Trophoblast cell (in vitro differentiated cells and primary cell): ENCODE data around the gene DTNBP1.

Experiments
- DNase-seq, 2 donors: peaks; one replicate each; pipeline ENCODE4 v3.0.0-alpha.2; 2016
- H2AFZ ChIP-seq: 2 replicates; pipeline ENCODE4 v1.6.1; 2013; ENCODE audit warnings: low read length, moderate library complexity, mild to moderate bottlenecking; ENCODE audit not compliant: insufficient read depth, poor library complexity
- H2AK5ac ChIP-seq: 2 replicates; pipeline ENCODE4 v1.6.1; 2013; ENCODE audit warnings: mild to moderate bottlenecking, low read length
- H2BK120ac ChIP-seq: 2 replicates; pipeline ENCODE4 v1.6.1; 2013; ENCODE audit warnings: low read length, mild to moderate bottlenecking, moderate library complexity; ENCODE audit not compliant: insufficient read depth, poor library complexity
- H2BK12ac ChIP-seq: 2 replicates; pipeline ENCODE4 v1.6.1; 2013; ENCODE audit warnings: mild to moderate bottlenecking, low read length, moderate library complexity
- H2BK5ac ChIP-seq: 2 replicates; pipeline ENCODE4 v1.6.1; 2013; ENCODE audit warnings: low read length, low read depth, moderate library complexity, mild to moderate bottlenecking; ENCODE audit not compliant: poor library complexity
- H3K14ac ChIP-seq: 2 replicates; pipeline ENCODE4 v1.6.1; 2013; ENCODE audit warnings: mild to moderate bottlenecking, low read length
- H3K18ac ChIP-seq: 2 replicates; pipeline ENCODE4 v1.6.1; 2013; ENCODE audit warnings: mild to moderate bottlenecking, low read length
- H3K23ac ChIP-seq: 2 replicates; pipeline ENCODE4 v1.6.1; 2013; ENCODE audit warnings: low read length
- H3K27ac ChIP-seq: 2 replicates; pipeline ENCODE4 v1.5.1; 2013; ENCODE audit warnings: low read depth, mild to moderate bottlenecking, inconsistent platforms, low read length, moderate library complexity
- H3K27me3 ChIP-seq: 2 replicates; pipeline ENCODE4 v1.6.1; 2013; ENCODE audit warnings: inconsistent platforms, mild to moderate bottlenecking, low read length, moderate library complexity; ENCODE audit not compliant: insufficient read depth
- H3K36me3 ChIP-seq, 2 experiments: 1 replicate in 1 of 2; 2 replicates in 1 of 2; pipeline ENCODE4 v1.6.1; 2013; ENCODE audit warnings: low read length in 2 of 2, mild to moderate bottlenecking in 2 of 2, moderate library complexity in 1 of 2; ENCODE audit not compliant: insufficient read depth in 2 of 2, control insufficient read depth in 1 of 2
- H3K4ac ChIP-seq: 2 replicates; pipeline ENCODE4 v1.6.1; 2013; ENCODE audit warnings: low read depth, mild to moderate bottlenecking, low read length, moderate library complexity
- H3K4me1 ChIP-seq, 2 experiments: 1 replicate in 1 of 2; 2 replicates in 1 of 2; pipeline ENCODE4 v1.6.1; 2013; ENCODE audit warnings: low read length in 2 of 2, mild to moderate bottlenecking in 2 of 2, moderate library complexity in 1 of 2; ENCODE audit not compliant: insufficient read depth in 2 of 2, control insufficient read depth in 1 of 2
- H3K4me2 ChIP-seq: 2 replicates; pipeline ENCODE4 v1.6.1; 2013; ENCODE audit warnings: inconsistent platforms, mild to moderate bottlenecking, low read length, moderate library complexity
- H3K4me3 ChIP-seq: 2 replicates; pipeline ENCODE4 v1.5.1; 2013; ENCODE audit warnings: mild to moderate bottlenecking, low read depth, low read length, inconsistent platforms
- H3K79me1 ChIP-seq: one replicate; pipeline ENCODE4 v1.6.1; 2013; ENCODE audit warnings: low read length
- H3K79me2 ChIP-seq: 2 replicates; pipeline ENCODE4 v1.6.1; 2013; ENCODE audit warnings: low read length, mild to moderate bottlenecking; ENCODE audit not compliant: control insufficient read depth, insufficient read depth, poor library complexity
- H3K9ac ChIP-seq: 2 replicates; pipeline ENCODE4 v1.6.1; 2013; ENCODE audit warnings: mild to moderate bottlenecking, low read length
- H3K9me3 ChIP-seq: 2 replicates; pipeline ENCODE4 v1.6.1; 2013; ENCODE audit warnings: low read depth, mild to moderate bottlenecking, control low read depth, inconsistent platforms, low read length; ENCODE audit not compliant: insufficient read depth
- H4K12ac ChIP-seq: 2 replicates; pipeline ENCODE4 v1.6.1; 2013; ENCODE audit warnings: low read depth, mild to moderate bottlenecking, low read length, moderate library complexity
- H4K8ac ChIP-seq: 2 replicates; pipeline ENCODE4 v1.6.1; 2013; ENCODE audit warnings: low read depth, mild to moderate bottlenecking, low read length, moderate library complexity
- H4K91ac ChIP-seq: one replicate; pipeline ENCODE4 v1.6.1; 2013; ENCODE audit warnings: low read depth, mild to moderate bottlenecking, low read length, moderate library complexity
- WGBS: extraction: QIAGEN DNeasy Blood & Tissue Kit; methylation state at CpG from one replicate; pipeline ENCODE4 v1.1.7; 2013; ENCODE audit warnings: missing lambda C conversion rate; ENCODE audit not compliant: insufficient read length, insufficient coverage; ENCODE audit errors: extremely low coverage; 5-methylcytosine and 5-hydroxymethylcytosine counted together

Gene DTNBP1

DNA sequence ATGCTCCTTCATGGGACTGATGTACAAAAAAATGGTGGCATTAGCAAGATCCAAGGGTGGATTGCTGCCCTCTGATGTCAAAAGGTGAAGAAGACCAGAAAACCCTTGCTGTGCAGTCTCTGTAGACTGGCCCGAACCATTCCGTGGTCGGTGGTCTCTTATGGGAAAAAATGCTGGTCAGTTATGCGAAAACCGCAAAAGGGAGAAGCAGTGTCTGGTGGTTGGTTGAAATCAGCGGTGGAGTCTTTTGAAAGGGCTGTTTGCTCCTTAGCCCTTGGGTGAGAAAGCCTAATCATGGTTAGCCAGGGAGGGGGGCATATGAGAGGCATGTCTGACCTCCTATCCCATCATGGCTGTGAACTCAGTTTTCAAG, 108.1 kb downstream of the DTNBP1 start:
- H2BK120ac ChIP-seq: peak overlapping the region; percentile 71
- no peak overlapping the region for H3K27ac ChIP-seq
- peak overlapping the region; percentile 72 for H3K18ac ChIP-seq
- H3K4me2 ChIP-seq: no peak overlapping the region
- H4K8ac ChIP-seq: peak overlapping the region; percentile 9
- peak overlapping the region; percentile 85 for H2BK12ac ChIP-seq
- no peaks in the 10 kb centered on the region for H3K36me3 ChIP-seq
- H3K4me1 ChIP-seq: peaks cover 15 to 24% of the 10 kb centered on the region in 2 experiments
- no peaks in the 10 kb centered on the region for H3K79me2 ChIP-seq
- H3K79me1 ChIP-seq: peaks cover 11% of the 10 kb centered on the region
- peak overlapping the region; percentile 90 for H2AK5ac ChIP-seq
- H3K14ac ChIP-seq: peak overlapping the region; percentile 31
- H3K4me3 ChIP-seq: no peak overlapping the region
- H3K9ac ChIP-seq: no peak overlapping the region
- WGBS: no CpG with 5 or more reads among the region's 6 CpGs
- no peaks in the 10 kb centered on the region for H3K9me3 ChIP-seq
- H2BK5ac ChIP-seq: peak overlapping the region; percentile 61
- H3K27me3 ChIP-seq: no peaks in the 10 kb centered on the region
- no peak for DNase-seq
- no peak overlapping the region for H3K23ac ChIP-seq
- H3K4ac ChIP-seq: no peak overlapping the region
- H2AFZ ChIP-seq: no peak overlapping the region
- H4K91ac ChIP-seq: peak overlapping the region; percentile 54
- H4K12ac ChIP-seq: no peak overlapping the region

DNA sequence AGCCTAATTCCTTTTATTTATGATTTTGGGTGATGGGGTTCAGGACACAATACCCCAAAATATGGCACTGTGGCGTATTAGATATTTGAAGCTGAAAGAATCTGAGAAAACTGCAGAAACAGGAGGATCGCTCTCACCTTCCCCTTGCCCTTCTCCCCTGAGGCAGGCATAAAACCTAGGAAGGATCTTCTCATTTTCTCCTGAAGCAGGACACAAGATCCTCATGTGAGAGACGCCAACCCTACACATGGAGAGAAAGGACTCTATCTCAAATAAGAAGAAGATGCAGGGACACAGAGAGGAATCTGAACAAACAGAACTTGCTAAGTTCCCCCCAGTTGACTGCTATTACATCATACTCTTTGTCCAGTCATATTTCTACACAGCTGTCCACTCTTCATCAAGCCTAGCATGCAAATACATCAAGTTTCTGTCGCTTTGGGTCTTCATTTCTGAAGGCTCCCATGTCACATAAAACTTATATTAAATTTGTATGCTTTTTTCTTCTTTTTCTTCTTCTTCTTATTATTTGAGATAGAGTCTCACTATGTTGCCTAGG, 109.0 kb downstream of the DTNBP1 start:
- Histone ChIP-seq H3K79me2 (no peaks in the 10 kb centered on the region), H3K4ac (no peak overlapping the region), H2BK12ac (no peak overlapping the region), H3K9ac (no peak overlapping the region), H3K79me1 (peaks cover 11% of the 10 kb centered on the region), H3K27me3 (no peaks in the 10 kb centered on the region), H2AK5ac (no peak overlapping the region), H2AFZ (no peak overlapping the region), H4K12ac (no peak overlapping the region), H3K4me3 (no peak overlapping the region), H3K4me1 (peaks cover 15 to 24% of the 10 kb centered on the region in 2 experiments), H3K27ac (no peak overlapping the region), H3K18ac (no peak overlapping the region), H4K91ac (no peak overlapping the region), H3K23ac (no peak overlapping the region), H2BK5ac (no peak overlapping the region), H3K36me3 (no peaks in the 10 kb centered on the region), H4K8ac (no peak overlapping the region), H2BK120ac (no peak overlapping the region), H3K14ac (no peak overlapping the region), H3K4me2 (no peak overlapping the region), H3K9me3 (no peaks in the 10 kb centered on the region)
- DNase-seq: no peak
- no CpG with 5 or more reads among the region's 4 CpGs for WGBS

DNA sequence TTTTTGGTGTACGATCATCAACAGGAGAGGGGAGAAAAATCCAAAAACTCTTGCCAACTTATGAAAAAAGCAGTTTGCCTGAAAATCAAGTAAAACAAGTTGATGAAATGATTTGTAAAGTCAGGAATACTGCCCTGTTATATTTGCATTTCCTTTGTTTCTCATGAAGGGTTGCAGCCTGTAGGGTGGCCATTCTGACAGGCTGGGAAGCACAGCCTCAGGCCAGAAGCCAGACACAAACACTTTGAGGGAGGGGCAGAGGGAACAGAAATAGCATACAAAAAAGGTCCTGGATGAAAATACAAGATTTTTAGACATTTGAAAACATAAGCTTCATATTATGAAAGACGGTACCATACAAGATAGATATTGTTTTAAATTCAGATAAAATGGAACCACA, 109.8 kb downstream of the DTNBP1 start:
- Histone ChIP-seq H3K36me3 (no peaks in the 10 kb centered on the region), H2BK12ac (no peak overlapping the region), H4K8ac (no peak overlapping the region), H3K23ac (no peak overlapping the region), H3K27ac (no peak overlapping the region), H3K79me2 (no peaks in the 10 kb centered on the region), H3K9me3 (no peaks in the 10 kb centered on the region), H3K27me3 (no peaks in the 10 kb centered on the region), H3K4me1 (peaks cover 15 to 24% of the 10 kb centered on the region in 2 experiments), H3K4me2 (no peak overlapping the region), H4K91ac (no peak overlapping the region), H3K4me3 (no peak overlapping the region), H3K4ac (no peak overlapping the region), H3K9ac (no peak overlapping the region), H2AK5ac (no peak overlapping the region), H3K14ac (no peak overlapping the region), H2BK120ac (no peak overlapping the region), H3K18ac (no peak overlapping the region), H4K12ac (no peak overlapping the region), H2AFZ (no peak overlapping the region), H3K79me1 (peaks cover 11% of the 10 kb centered on the region), H2BK5ac (no peak overlapping the region)
- no peak for DNase-seq
- no CpG with 5 or more reads among the region's 2 CpGs for WGBS

DNA sequence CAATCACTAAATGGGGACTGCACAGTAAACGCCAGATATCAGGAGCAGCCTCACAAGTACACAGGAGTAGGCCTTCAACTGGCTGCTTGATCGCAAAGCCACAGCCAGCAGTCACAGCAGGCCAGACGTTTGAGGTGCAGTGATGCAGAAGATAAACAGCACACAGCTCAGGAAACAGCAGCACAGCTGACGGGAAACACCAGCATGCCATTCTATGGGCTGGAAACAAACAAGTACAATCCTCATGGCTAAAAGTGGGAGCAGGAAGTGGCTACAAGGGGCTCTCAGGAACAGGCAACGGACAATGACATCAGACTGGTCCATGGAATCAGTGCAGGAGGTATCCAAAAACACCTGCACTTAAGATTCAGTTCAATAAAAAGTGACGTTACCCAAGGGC, 111.0 kb downstream of the DTNBP1 start:
- H2AK5ac ChIP-seq: no peak overlapping the region
- H3K79me1 ChIP-seq: peaks cover 11% of the 10 kb centered on the region
- H4K8ac ChIP-seq: no peak overlapping the region
- no peak overlapping the region for H2AFZ ChIP-seq
- H3K9me3 ChIP-seq: no peaks in the 10 kb centered on the region
- H2BK5ac ChIP-seq: no peak overlapping the region
- H3K4ac ChIP-seq: no peak overlapping the region
- H3K36me3 ChIP-seq: no peaks in the 10 kb centered on the region
- H3K9ac ChIP-seq: no peak overlapping the region
- peaks cover 14 to 23% of the 10 kb centered on the region in 2 experiments for H3K4me1 ChIP-seq
- H4K91ac ChIP-seq: no peak overlapping the region
- H3K4me3 ChIP-seq: no peak overlapping the region
- H2BK12ac ChIP-seq: no peak overlapping the region
- H3K23ac ChIP-seq: no peak overlapping the region
- DNase-seq: no peak
- no CpG with 5 or more reads among the region's 6 CpGs for WGBS
- H3K79me2 ChIP-seq: no peaks in the 10 kb centered on the region
- H2BK120ac ChIP-seq: no peak overlapping the region
- H3K14ac ChIP-seq: peak overlapping the region; percentile 29
- peak overlapping the region; percentile 50 for H3K27ac ChIP-seq
- no peaks in the 10 kb centered on the region for H3K27me3 ChIP-seq
- no peak overlapping the region for H4K12ac ChIP-seq
- H3K18ac ChIP-seq: peak overlapping the region; percentile 12
- no peak overlapping the region for H3K4me2 ChIP-seq
